CD4-positive, alpha-beta T cell treated with Interleukin-17A for 1 hour (primary cell): ENCODE measurements around the gene ATP5PB.
A peak's percentile ranks its signal among the peaks of the same experiment; 100 is the strongest.

Source experiments
- DNase-seq: peaks from one replicate; pipeline ENCODE4 v3.0.0-alpha.2; 2020

The ATP5PB gene

DNA sequence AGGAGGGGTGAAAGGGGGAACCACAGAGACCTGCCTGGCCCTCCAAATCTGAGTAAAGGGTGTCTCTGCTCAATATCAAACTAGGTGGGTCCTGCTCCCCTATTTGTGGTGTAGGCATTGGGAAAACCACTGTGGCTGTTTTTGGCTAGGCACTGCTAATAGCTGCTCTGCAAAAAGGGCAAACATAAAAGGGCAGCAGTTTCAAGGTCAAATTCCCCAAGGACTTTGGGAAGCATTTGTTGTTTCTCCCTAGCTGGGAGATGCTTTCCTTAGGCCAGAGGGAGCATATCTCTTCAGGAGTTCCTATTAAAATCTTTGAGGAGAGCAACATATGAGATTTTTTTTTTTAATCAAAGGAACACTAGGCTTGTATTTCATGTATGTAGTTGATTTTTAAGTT lies 26.9 kb downstream of the ATP5PB start:
- no peak for DNase-seq

DNA sequence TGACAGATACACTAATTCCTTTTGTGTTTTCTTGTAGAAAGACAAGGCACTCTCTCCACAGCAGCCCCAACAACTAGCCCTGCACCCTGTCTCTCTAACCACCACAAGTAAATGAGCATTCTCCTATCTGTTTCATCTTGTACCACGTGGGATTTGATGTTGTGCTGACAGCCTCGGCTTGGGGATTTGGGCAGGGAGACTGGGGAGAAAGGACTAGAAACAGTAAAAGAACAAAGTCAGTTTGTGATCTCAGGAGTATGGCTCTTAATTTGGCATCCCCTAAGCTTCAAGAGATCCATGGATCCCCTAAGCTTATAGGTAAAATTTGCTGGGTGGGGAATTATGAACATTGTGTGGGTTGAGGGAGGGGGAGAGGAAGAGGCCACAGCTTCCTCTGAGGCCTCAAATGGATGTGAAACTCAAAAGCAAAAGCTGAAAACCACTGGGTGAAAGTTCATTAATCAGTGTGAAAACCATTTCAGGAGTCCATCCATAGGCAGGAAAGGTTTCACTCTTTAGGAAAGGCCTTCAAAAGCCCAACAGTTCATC lies 27.6 kb downstream of the ATP5PB start:
- DNase-seq: peak; percentile 65

DNA sequence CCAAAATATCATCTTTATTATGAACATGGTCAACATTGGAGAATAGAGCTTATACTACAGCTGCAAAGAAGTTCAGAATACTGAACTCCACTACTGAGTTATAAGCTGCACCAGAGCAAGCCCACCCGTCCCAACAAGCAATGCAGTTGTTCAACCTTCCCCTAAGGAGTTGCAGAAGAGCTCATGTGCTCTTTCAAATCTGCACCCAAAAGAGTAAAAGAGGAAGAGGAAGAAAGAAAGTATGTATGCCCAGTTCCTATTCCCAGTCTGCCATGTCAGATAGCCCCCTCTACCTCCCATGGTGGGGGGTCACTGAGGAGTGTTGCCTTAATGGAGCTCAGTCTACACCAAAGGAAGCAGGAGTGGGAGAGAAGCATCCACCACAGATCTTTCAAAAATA lies 31.4 kb downstream of the ATP5PB start:
- DNase-seq: no peak

DNA sequence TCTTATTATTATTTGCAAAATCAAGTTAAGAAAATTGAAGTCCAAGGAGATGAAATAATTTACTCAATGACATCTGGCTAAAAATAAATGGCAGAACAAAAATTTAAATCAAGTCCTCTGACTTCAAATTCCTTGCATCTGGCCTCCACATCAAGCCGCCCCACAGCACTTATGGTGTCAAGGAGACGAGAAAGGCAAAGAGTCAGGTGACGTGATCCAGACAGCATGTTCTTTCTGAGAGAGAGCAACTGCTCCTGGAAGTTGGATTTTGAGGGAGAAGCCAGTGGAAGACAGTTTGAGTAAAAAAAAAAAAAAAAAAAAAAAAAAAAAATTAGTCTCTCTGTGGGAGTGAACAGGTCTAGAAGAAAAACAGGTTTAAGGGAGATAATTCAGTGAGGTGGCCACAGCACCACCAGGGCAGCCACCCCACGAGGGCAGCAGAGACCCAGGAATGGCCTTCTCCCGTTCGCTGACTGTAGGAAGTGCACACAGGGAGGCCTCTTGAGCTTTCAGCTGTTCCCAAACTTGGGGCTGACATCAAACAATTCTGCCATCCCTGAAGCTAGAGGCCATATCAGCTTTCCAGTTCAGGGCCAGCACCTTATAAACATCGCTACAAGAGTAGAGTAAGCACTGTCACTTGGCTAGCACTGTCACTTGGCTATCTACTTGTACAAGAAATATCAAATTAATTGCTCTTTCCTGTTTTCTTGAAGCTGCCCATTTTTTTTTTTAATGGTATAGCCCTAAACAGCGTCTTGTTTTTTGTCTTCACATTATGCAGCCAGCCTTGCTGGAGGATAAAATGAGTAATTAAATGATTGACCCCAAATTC lies 32.3 kb downstream of the ATP5PB start:
- DNase-seq: peak; percentile 69

DNA sequence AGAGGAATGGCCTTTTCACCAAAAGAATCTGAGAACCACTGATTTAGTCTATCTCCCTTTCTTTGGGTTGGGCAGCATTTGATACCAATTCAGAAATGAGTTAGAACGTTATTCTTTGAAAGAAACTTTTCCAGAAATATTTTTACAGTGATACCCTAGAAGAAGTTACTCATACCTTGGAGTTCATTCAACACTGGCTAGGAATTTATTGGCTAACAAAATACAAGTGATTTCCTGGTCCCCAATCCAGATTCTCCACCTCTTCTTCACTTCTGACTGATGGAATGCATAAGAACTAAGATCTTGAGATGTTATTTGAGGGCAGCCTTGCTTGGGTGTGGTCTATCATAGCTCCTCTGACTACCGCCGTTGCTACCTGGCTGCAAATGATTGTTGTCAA lies 33.9 kb downstream of the ATP5PB start:
- no peak for DNase-seq

DNA sequence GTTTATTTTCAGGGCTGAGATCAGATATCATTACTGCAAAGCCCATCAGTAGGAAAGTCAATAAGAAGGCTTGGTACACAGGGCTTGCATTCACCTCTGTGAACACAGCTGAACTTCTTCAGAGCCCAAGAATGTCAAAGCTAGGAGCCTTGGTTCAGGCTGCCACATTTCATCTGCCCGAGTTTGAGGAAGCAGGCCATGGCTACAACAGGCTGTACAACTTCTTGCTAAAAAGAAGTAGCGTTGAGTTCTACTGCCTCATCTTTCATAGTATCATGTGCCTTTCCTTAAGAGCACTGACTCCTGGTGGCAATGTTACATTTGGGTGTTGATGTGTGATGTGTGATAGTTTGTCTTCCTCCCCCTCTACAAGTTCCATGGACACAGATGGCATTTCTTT lies 34.6 kb downstream of the ATP5PB start:
- DNase-seq: no peak

DNA sequence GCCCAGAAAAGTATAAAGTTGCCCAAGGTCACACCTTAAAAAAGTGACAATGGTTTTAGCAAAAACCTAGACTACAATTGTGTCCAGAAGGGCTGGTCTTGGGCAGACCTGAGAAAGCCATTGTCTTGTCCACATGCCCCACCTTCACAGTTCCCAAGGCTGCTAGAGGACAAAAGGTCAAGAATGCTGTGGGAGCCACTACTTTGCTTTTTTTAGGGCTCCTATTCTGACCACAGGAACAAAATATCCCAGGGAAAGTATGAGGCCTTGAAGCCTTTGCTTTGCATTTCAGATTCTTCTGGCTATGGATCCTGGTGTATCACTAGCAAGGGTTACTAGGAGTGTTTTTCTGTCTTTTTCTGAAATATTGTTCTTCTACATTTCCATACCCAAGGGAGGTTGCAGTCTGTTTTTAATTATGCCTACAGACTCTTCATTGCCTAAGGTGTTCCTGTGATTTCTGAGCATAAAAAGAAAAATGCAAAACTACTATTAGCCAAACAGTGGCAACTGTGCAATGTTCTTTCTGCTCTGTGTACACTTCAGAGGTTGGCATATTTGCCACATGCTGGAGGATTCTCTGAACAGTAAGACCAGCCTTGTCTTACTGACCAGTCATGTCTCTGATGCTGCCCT lies 35.2 kb downstream of the ATP5PB start:
- no peak for DNase-seq

DNA sequence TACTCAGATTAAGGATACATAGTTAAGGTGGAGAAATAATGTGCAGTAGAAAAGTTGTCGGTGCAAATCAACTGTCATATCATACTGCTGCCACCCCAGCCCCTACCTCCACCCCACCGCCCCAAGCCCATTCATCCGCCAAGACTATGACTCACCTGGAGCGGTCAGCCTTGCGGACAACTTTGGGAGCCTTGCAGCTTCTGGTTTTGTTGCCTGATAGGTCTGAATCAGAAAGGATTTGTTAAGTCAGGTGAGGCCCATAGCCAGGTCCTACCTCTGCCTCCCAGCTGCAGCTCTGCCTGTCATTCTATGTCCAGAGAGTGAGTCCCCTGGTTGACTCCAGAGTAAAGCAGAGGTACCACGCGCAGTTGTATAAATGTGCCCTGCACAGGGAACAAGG lies 37.2 kb downstream of the ATP5PB start:
- DNase-seq: no peak

DNA sequence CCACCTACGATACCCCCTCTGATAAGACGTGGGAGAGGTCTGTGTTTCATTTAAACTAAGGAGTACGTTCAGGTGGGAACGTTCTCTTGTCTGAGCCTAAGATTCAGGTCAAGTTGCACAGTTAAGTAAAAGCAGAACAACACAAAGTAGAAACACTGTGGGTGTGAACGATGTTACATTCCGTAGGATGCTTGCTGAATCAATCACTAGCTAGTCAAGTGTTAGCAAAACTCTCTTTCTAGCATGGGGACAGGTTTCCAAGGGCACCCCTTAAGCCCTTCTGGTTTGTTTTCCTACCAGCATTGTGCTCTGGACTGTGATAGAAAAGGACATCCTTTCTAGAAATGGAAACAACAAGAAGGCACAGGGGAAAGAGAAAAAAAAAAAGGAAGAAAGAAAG lies 37.9 kb downstream of the ATP5PB start:
- no peak for DNase-seq

DNA sequence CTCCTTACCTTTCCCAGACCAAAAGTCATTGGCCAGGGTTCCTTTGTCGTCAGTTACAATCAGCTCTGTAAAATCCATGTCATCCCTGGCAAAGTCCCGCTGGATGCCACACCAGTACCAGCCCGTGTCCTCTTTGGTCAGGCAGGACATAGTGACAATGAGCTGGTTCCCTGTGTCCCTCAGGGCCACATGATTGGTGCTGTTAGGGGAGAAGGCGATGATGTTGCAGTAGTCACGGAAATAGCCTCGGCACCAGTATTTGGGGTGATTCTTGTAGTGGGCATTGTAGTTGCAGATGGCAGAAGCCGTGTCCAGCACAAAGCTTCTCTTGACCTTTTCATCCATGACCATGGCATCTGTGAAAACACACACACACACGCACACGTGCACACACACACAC lies 39.4 kb downstream of the ATP5PB start:
- DNase-seq: no peak

DNA sequence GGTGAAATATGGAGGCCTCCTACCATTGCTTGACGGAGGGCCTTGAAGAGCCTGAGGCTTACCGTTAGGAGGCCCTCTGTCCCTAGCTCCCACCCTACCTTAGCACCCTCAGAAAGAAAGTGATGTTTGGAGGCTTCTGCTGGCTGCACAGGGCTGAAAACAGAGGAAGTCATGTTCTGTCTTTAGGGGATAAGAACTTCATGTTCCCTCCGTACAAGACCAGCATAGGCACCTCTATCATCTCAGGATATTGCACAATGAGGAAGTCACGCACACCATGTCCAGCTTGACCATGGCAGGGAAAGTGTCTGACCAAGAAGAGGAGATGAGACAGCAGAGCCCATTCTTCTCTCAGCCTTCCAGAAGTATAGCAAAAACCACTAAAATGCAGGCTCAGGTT lies 40.3 kb downstream of the ATP5PB start:
- DNase-seq: no peak

DNA sequence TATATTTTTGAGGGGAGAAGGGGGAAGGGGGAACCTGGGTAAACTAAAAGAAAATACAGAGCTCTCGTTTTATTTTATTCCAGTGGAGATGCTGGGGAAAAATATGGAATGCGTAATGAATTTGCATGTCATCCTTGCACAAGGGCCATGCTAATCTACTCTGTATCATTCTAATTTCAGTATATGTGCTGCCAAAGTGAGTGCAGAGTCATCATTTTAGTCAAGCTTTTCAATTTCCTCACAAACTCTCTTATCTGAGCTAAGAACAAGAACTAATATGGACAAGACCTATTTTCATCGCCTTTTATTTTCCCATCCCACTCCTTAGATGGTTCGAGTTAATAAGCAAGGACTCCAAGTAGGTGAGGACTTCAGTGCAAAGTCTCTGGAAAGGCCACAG lies 41.0 kb downstream of the ATP5PB start:
- no peak for DNase-seq

DNA sequence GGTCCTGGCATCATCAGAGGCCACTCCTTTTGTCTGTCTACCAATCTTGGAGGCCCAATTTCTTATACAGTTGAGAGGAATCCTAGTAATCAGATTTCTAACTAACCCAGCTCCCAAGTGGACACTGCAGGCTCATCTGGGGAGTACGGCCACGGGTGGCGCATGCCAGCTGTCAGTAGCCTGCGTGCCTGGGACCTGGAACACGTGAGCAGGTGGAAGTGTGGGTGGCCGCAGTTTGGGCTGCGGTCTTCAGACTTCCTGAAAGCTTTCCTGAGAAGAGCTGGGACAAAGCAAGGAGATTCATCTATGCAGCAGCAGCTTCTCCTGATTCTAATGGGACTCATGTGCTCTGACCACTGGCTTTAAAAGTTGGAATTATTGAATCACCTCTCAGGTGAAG lies 41.8 kb downstream of the ATP5PB start:
- DNase-seq: no peak

DNA sequence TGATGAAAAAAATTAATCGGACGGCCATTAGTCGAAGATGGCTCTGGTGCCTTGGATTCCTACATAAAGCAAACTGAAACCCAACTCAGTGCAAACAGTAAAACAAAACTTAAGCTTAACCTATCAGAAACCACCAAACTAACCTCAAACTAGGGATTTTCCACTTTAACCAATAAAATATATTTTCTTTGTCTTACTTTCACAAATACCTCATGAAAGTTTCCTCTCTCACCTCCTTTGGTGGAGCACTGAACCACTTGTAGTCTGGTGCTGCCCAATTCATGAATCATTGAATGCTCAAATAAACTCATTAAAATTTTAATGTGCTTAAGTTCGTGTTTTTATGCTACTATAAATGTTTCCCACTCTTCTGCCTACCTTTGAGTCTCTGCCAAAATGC lies 47.1 kb downstream of the ATP5PB start:
- no peak for DNase-seq

DNA sequence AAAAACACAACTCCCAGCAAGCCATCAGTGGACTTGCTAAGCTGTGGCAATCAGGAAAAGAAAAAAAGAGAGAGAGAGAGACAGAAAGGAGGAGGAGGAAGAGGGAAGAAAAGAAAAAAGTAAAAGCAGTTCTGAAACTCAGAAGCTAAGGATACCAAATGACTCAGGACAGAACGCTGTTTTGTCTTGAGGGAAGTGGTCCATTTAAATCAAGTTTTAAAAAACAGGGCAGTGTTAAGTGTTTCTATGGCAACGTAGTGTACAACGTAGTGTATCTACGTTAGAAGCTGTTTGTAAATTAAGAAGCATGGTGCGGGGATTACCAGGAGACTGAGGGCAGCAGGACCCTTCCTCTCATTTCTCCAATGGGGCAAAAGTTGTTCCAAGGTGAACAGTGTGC lies 48.3 kb downstream of the ATP5PB start:
- DNase-seq: no peak

DNA sequence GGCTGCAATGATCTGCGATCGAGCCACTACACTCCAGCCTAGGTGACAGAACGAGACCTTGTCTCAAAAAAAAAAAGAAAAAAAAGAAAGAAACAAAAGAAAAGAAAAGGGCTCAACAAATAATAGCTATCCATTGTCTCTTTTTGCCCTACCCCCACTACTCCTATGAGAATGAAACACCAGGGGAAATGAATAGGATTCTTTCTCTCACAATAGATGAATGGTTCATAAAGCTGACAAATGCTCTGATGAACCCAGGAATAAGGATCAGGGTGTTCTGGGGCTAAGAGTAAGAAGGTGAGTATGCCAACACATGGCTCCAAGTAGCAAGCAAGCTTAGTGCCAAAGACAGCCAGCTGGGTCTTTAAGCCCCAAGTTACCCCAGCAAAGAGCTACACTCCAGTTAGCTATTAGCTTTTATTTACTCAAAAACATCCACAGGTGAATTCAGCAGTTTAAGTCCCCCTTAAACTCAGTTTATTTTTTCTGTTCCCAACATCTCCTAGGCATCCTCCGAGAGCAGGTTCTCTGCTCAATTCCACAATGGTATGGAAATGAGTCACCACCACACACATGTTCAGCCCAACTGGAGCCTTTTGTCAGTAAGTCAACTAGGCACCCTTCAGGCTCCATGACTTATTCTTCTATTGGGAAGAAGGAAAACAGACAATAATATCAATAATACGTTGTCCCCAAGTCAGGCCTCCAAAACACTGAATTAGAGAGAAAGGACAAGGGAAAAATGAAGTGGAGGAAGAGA lies 49.9 kb downstream of the ATP5PB start:
- DNase-seq: no peak

DNA sequence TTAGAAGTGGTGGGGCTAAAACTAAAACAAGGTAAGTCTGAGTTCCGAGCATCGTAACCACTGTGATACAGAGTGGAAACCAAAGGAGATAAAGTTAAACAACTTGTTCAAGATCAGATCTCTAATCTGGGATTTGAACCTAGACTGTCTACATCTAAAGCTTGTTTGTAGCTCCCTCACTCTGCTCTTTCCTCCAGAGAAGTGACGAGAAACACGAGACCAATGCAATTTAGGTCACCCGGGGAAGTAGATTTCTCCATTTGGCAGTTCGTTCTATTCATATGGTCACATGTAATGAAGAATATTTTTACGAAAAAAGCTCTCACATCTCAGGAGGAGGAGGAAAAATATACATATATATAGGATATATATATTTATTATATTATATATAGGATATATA lies 52.4 kb downstream of the ATP5PB start:
- DNase-seq: no peak

DNA sequence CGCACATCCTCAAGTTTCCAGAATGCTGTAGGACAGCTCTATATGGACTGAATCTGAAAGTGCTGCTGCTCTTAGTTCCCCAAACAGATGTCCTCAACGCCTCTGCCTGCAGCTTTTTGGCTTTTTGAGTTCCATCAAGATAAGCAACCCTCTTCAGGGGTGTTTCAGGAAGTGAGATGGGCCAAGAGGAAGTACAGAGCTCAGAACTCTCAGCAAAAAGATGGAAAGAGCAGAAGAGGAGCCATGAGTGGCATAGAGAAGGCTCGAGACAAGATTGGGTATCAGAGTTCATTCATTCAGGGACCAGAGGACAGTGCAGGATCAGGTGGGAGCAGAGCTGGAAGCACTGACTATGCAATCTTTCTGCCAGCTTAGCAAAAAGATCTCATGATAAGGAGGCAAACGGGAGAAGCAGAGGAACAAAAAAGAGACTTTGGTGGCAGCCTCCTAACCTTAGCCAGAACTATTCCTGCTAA lies 54.4 kb downstream of the ATP5PB start, which contains the start of the genes ADORA3 and TMIGD3:
Gene ADORA3, minus strand, starts transcription at position 49 of the 476 bp plus-strand sequence. CDS start 279 bp downstream, outside the sequence.
Gene TMIGD3, minus strand, starts transcription at position 49 of the 476 bp plus-strand sequence. CDS start 279 bp downstream, outside the sequence.
- peak; percentile 33 for DNase-seq

DNA sequence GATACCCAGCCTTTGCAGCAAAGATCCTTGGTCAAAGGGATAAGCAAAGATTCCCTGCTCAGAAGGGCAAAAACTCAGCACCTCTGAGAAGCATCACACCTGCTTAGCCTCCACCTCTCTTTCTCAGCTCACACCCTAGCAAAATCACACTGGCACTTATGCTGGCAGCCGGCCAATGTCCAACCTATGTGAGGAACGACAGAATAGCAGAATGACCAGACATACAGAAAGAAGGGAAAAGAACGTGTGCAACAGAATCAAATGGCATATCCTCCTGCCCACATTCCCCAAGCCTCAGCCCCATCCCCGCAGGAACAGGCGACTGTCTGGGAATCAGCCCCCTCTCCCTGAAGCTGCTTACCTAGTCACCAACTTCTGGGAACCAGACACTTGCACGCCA lies 54.8 kb downstream of the ATP5PB start:
- no peak for DNase-seq

DNA sequence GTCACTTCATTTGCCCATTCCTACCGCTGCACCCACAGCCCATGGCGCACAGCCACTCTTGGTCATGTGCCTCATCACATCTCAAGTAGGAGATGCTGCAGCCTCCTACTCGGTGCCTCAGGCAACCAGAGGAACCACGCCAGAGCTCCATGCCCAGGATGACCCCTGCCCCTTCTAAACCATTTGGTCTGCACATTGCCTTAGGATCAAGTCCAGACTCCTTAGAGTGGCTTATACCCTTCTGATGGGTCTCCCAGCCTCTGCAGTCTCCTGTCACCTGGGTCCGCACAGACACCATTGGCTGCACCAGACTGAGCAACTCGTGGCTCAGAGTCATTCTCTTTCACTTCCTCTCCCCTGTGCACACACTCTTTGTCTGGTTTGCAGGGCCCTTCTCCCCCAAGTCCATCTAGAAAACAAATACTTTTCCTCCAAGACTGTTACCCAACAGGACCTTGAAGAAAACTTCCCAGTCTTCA lies 56.4 kb downstream of the ATP5PB start:
- peak; percentile 22 for DNase-seq

DNA sequence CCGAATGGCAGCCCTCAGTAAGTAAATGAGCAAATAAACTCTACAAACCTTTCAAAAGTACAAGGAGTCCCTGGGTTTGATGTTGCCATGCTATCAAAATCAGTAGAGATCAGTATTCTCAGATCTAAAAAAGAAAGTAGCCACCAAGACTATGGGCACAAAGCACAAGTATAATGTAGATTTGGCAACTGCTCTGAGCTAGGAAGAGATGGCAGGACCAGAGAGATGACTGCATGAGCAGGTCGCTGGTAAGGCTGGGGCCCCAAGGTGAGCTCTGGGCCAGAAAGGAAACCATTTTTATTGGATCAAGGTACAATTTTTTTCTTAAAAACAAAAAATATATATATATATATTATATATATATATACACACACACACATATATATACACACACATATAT lies 57.3 kb downstream of the ATP5PB start:
- DNase-seq: no peak

DNA sequence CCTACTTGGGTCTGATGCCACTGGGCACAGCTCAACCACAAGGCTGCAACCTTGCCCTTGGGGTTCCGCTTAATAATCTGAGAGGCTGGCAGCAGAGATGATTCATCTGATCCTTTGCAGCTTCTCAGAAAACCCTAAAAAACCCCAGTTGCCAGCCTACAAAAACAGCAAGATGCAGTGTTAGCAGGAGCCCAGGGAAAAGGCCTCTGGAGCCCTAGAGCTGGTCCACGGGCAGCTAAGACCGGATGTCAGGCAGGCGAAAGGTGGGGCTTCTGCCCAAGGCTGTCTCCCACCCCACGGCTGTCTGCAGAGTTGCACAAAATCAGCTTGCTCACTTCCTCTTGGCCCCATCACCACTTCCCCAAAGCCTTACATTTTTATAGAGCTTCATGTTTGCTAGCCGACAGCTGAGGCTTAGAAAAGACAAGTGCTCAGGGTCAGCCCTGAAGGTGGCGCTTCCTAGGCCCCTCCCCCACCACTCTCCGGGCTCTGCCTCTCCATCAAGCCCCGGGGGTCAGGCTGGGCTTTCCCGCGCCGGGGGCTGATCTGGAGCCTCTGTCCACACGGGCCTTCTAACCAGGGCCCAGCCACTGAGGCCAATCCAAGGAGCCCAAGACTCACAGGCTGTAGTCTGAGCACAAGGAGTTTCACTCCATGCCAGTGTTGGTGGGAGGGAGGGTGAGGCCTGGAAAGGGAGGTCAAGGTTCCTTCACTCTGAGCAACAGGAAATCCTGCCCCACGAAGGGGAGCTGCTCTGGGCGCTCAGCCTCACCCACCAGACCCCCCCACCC lies 58.3 kb downstream of the ATP5PB start:
- DNase-seq: peak; percentile 70
